ENCODE results near the gene BMPR1B.

The BMPR1B gene

DNA sequence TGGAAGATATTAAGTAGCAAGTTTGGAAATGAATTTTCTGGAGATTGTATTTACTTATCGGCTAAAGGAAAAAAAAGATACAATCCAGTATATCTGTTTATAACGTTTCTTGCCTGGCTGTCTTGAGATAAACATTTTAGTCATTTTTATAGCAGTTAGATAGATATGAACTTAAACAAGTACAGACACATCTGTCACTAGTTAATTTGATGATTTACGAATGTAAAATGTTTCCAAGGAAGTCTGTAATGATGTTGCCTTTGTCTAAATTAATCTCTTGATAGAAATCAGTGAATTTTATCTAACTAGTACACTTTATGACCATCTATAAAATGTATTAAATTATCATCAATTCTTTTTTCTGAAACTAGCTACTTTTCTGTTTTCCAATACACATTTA, 5.7 kb downstream of the BMPR1B start:
- TF ChIP-seq CTCF (IDR thresholded peaks at IDR 0.05): no peak

DNA sequence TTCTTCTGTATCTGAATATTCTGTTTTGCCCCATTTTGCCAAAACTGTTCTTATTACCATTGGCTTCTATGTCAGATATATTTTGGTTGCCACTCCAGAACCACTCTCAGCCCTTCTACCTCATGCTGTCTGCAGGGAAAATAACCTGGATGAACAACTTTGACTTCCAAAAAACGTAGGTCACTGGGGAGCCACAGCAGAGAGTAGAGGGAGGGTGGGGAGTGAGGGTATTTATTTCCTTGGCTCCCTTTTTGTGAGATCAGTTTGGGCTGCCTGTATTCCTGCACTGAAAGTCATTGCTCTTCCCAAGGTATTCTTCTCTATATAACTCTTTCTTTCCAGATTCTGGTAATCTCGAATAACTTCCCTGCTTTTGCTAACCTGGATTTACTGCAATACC, 6.3 kb downstream of the BMPR1B start:
- no peak for TF ChIP-seq CTCF (IDR thresholded peaks at IDR 0.05)

DNA sequence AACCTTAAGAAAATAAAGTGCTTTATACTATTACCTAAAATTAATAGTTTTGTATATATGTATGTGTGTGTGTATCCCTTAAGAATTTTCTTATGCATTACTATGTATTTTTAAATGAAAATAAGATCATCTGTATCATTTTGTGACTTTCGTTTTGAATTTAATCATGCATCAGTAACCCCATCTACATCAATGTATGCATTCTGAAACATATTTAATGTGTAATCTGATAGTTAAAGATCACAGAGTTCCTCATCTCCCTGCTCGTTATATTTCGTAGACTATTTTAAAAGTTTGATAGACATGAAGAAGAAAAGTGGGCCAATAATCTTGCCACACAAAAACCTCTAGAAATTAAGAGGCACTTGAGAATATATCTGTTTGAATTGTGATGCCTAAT, 7.4 kb downstream of the BMPR1B start:
- no peak for TF ChIP-seq CTCF (IDR thresholded peaks at IDR 0.05)

DNA sequence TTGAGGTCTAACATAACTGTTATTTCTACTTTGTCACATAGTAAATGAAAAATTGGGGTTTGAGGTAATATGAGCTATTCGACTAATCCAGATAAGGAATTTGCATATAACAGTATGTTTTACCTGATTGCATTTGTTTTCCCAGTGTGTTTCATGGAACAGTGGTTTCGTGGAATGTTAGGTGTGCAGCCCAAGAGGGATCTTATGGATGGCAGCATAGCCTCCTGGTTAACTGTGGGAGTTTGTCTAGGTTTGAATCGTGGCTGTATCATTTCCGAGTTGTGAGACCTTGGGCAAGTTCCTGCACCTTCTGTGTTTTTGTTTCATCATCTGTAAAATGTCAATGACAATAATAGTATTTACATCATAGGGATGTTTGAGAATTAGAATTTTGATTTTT, 7.9 kb downstream of the BMPR1B start:
- TF ChIP-seq CTCF (IDR thresholded peaks at IDR 0.05): no peak

DNA sequence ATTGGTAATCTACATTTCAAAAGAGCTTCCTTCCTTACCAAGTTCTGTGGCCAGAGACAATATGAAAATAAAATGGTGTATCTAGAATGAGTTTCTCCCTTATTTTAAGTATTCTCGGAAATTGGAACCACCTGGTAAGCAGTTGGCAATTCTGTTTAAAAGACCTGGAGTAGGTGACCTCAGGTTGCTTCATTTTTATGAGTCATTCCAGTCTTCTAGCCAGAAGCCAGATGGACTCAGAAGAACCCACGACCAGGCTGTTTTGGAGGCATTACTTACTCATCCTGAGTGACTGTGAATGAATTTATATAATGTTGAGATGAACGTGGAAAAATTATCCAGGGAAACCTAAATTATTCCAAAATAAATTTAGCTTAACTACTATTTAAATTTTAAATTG, 9.1 kb downstream of the BMPR1B start:
- no peak for TF ChIP-seq CTCF (IDR thresholded peaks at IDR 0.05)

- TF ChIP-seq CTCF (IDR thresholded peaks at IDR 0.05): no peak
Measured at GRCh38 chr4:94767446-94767845, 9.7 kb downstream of the BMPR1B start.

DNA sequence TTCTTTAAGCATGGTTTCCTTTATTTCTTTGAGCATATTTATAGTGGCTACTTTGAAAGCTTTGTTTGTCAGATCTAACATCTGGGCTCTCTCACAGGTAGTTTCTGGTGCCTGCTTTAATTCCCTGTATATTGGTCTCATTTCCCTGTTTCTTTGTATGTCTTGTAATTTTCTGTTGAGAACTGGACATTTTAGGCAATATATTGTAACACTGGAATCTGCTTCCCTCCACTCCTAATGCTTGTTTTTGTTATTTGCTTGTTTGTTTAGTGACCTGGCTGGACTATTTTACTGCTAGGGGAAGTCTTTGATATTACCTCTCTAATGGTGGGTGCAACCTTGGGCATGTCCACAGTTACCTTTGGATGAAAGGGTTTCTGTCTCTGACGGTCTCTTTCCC, 25.0 kb downstream of the BMPR1B start:
- no peak for TF ChIP-seq CTCF (IDR thresholded peaks at IDR 0.05)

GRCh38 chr4:94791701-94792100, 33.9 kb downstream of the BMPR1B start:
- TF ChIP-seq CTCF (IDR thresholded peaks at IDR 0.05): no peak

All from LNCAP (cell line).